NCI-H2171 treated with DMSO at 0.1 percent for 48 hours (cell line): Measurements from ENCODE around the gene TBC1D2B.
"Not testable (repeated sequence)": the region's sequence is repeated elsewhere in the genome, so short reads cannot be mapped to it uniquely, and the experiment has no call there.

Experiments used
- DNase-seq: peaks from one replicate; lab custom pipeline; 2025; lab: John Stamatoyannopoulos, UW

TBC1D2B gene

GRCh38 chr15:77988347-77989295 is 88.9 kb downstream of the TBC1D2B start:
- DNase-seq: no peak

DNA sequence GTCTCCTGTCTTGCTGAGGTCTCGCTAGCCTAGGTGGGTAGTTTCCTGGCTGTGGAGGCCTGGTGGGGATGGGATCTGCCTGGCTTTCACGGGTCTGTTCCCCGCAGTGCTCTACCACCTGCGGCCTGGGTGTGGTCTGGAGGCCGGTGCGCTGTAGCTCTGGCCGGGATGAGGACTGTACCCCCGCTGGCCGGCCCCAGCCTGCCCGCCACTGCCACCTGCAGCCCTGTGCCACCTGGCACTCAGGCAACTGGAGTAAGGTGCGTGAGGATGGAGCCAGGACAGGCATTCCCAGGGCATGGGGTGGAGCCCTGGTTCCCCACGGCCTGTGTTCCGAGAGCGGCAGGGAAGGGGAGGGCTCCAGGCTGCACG is 89.8 kb downstream of the TBC1D2B start:
- DNase-seq: not testable (repeated sequence)

GRCh38 chr15:77986891-77987764 is 90.4 kb downstream of the TBC1D2B start:
- peak; percentile 18 for DNase-seq

GRCh38 chr15:77985931-77986480 is 91.5 kb downstream of the TBC1D2B start:
- no peak for DNase-seq

DNA sequence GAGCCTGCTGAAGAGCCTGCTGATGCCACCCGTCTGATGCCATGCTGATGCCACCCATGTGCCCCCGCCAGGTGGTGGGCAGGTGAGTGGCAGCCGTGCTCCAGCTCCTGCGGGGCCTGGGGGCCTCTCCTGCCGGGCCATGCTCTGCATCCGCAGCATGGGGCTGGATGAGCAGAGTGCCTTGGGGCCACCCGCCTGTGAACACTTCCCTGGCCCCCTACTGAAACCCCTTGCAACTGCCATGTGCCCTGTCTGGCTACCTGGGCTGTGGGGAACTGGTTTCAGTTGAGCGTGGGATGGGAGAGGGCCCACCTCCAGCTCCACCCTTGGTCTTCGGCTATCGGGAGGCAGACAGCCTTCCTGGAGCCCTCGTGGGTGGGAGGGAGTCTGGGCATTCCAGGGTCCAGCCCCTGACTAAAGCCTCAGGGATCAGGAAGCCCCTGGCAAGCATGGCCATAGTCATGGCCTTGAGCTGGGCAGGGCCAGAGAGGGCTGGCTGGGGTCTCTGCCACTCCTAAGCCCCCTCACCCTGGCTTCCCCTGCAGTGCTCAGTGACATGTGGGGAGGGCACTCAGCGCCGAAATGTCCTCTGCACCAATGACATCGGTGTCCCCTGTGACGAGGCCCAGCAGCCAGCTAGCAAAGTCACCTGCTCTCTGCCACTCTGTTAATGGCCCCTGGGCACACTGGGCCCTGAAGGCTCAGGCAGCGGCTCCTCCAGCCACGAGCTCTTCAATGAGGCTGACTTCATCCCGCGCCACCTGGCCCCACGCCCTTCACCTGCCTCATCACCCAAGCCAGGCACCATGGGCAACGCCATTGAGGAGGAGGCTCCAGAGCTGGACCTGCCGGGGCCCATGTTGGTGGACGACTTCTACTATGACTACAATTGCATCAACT is 92.2 kb downstream of the TBC1D2B start:
- DNase-seq: no peak

- no peak for DNase-seq
These were observed 93.1 kb downstream of the TBC1D2B start for GRCh38 chr15:77984446-77984861.

DNA sequence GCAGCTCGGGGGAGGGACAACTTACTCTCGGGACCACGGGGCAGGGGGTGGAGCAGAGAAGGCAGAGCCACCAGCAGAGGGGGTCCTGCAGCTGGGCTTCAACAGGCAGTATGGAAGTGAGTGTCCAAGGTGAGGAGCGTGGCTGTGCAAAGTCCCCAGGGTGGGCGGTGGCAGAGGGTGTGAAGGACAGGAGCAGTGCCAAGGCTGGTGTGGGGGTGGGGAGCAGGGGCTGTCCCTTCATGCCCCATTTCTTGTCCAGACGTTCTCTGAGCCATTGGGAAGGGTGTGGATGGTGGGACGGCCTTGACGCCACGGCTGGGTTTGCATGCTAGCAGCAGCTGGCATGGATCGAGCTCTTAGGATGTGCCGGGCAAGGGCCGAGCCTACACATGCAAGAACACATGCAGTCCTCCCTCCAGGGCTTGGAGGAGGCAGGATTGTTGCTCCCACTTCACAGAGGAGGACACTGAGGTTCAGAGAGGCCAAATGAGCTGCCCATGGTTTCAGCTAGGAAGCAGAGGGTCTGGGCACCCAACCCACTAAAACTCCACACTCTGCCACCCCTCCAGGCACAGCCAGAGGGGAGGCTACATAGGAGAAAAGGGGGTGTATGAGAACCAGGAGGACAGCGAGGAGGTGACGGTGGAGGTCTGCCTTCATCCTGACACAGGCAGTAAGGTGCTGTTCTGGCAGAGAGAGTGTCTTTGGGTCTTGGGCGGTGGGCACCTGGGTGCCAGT is 93.6 kb downstream of the TBC1D2B start:
- DNase-seq: no peak

- DNase-seq: no peak
These were observed 94.3 kb downstream of the TBC1D2B start for GRCh38 chr15:77983091-77983707.

DNA sequence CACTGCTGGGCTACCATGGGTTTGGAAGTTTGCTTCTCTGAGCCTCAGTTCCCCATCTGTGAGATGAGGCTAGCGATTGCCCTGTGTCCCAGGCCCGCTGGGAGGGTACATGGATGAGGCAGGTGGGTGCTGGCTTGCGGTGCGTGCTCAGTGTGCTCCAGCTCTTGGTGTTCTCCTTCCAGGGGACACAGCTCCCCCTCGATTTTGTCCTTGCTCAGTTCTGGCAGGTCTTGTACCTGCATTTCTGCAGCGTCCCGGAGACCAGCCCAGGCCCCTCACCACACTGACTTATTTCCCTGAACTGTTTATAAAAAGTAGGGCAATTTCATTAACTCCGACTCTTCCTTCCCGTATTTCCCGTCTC is 95.4 kb downstream of the TBC1D2B start:
- no peak for DNase-seq

- no peak for DNase-seq
These were observed 96.0 kb downstream of the TBC1D2B start for GRCh38 chr15:77981281-77982126.

DNA sequence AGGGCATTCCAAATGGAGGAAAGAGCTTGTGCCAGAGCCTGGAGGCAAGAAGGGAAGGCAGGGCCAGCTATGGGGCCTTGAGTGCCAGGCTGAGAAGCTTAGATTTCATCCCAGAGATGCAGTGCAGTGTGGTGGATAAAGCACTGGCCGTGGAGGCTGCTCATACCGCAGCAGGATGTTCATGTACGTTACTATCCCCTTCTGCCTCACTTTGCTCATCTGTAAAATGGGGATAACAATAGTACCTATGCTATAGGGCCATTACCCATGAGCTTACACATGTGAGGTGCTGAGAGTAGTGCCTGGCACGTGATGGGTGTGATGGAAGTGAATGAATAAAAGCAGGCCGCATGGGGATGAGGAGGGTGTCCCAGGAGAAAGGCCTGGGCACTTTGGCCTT is 96.8 kb downstream of the TBC1D2B start:
- DNase-seq: not testable (repeated sequence)

GRCh38 chr15:77980098-77980497 is 97.4 kb downstream of the TBC1D2B start:
- DNase-seq: no peak

GRCh38 chr15:77979157-77979556 is 98.4 kb downstream of the TBC1D2B start:
- not testable (repeated sequence) for DNase-seq

- not testable (repeated sequence) for DNase-seq
These were observed 98.8 kb downstream of the TBC1D2B start for GRCh38 chr15:77978759-77979145.

DNA sequence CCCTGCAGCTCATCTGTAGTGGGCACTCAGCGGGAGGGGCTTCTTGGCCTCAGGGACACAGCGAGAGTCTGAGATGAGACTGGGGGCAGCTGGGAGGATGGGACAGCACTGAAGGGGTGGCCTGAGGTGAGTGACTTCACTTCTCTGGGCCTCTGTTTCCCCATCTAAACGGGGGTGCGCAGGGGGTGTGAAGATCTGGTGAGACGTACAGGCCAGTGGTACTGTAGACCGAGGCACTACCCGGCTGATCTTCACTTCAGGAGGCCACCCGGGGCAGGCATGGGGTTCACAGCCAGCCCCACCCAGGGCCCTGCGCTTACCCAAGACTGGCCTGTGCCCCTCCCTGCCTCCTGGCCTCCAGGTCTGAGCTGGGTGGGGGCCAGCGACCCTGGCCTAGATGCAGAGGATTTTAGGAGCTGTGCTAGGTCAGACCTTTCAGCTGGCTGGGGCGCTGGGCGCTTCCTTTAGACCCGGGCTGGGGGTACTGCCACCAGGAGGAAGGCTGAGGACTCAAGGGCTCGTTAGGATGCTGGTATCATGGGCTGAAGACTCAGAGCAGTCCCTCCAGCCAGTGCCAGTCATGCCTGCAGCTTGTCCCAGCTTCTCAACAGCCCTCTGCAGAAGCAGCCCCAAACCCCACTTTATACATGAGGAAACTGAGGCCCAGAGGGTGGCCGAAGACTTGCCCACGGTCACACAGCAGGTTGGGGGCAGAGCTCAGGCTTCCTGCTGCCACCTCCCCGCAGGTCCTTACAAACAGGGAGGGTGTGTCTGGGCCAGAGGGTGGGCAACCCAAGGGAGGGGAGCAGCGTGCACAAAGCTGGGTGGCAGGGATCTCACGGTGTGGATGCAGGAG is 99.4 kb downstream of the TBC1D2B start:
- not testable (repeated sequence) for DNase-seq

GRCh38 chr15:77976760-77977525 is 100.6 kb downstream of the TBC1D2B start:
- not testable (repeated sequence) for DNase-seq

DNA sequence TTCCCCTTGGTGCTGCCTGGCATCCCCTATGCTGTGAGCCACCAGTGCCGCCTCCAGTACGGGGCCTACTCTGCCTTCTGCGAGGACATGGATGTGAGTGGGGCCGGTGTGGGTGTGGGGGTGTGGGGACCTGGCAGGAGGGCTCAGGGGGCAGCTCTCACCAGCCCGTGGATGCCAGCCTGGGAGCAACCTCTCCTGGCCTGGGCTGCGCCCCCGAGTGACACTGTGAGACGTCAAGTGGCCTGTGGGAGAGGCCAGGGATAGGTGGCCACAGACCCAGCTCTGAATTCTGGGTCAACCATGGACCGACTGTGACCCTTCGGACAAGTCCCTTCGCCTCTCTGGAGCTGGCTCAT is 101.4 kb downstream of the TBC1D2B start:
- DNase-seq: not testable (repeated sequence)
